GM12878 (cell line): ENCODE data around the gene LSAMP.

Experiments used
- CHD2 ChIP-seq: IDR thresholded peaks from 2 replicates; pipeline ENCODE4 v1.6.1; 2011; ENCODE audit warnings: low read depth, low read length, improper control_type of control experiment, borderline replicate concordance
- HDAC6 ChIP-seq: fragments of 200-600 bp; sonication (generic); IDR thresholded peaks from one replicate; pipeline ENCODE4 v1.8.0; 2017; ENCODE audit warnings: antibody characterized with exemption; ENCODE audit not compliant: unreplicated experiment
- SRF ChIP-seq, 2 experiments: IDR thresholded peaks; 2 replicates each; pipeline ENCODE4 v1.6.1; 2011; ENCODE audit warnings: low read depth in 2 of 2, low read length in 2 of 2, mild to moderate bottlenecking in 1 of 2, moderate library complexity in 1 of 2
- STAT3 ChIP-seq: IDR thresholded peaks from 2 replicates; pipeline ENCODE4 v1.6.1; 2011; ENCODE audit warnings: low read depth, low read length, improper control_type of control experiment
- TCF7 ChIP-seq: IDR thresholded peaks from 2 replicates; pipeline ENCODE4 v1.6.1; 2014; ENCODE audit warnings: antibody characterized with exemption, borderline replicate concordance

DNA sequence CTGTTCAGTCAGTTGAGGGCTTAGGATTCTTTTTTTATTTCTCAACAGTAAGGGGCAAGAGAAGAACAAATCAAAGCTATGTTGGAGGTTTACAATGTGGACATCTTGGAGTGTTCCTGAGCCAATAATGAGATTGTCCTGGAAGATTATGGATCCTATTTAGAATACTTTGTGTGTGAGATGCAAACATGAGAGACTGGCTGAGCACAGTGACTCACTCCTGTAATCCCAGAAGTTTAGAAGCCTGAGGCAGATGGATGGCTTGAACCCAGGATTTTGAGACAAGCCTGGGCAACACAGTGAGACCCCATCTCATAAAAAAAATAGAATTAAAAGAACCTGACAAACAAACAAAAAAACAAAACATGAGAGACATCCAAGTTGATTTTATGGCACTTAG, 470.3 kb downstream of the LSAMP start:
- TF ChIP-seq CHD2: no peak
- TF ChIP-seq HDAC6: no peak
- no peak for TF ChIP-seq SRF (IDR thresholded peaks at IDR 0.05; ENCODE audit: low read depth in 2 of 2, low read length in 2 of 2)
- no peak for TF ChIP-seq STAT3
- no peak for TF ChIP-seq TCF7
